CD4-positive, alpha-beta T cell treated with Interleukin-4 for 1 hour (primary cell): ENCODE measurements around the gene MAPK9.

Source experiments
- DNase-seq, 2 donors: peaks; one replicate each; pipeline ENCODE4 v3.0.0-alpha.2; 2020 to 2022

The MAPK9 gene

GRCh38 chr5:180291234-180291940 is 496 bp downstream of the MAPK9 start:
- no peak for DNase-seq

GRCh38 chr5:180290568-180291233 is 1.2 kb downstream of the MAPK9 start:
- no peak for DNase-seq

GRCh38 chr5:180289966-180290365 is 1.9 kb downstream of the MAPK9 start:
- DNase-seq = no peak

- DNase-seq = no peak
Observed at GRCh38 chr5:180289433-180289832, 2.5 kb downstream of the MAPK9 start.

- no peak for DNase-seq
Observed at GRCh38 chr5:180287868-180288267, 4.0 kb downstream of the MAPK9 start.

- DNase-seq = no peak
Observed at GRCh38 chr5:180287404-180287803, 4.5 kb downstream of the MAPK9 start.

GRCh38 chr5:180284149-180284548 is 7.7 kb downstream of the MAPK9 start:
- DNase-seq = no peak

GRCh38 chr5:180283026-180283615 is 8.8 kb downstream of the MAPK9 start:
- DNase-seq = no peak

- no peak for DNase-seq
Observed at GRCh38 chr5:180282281-180282680, 9.6 kb downstream of the MAPK9 start.

GRCh38 chr5:180281706-180282105 is 10.2 kb downstream of the MAPK9 start:
- no peak for DNase-seq

GRCh38 chr5:180274695-180275094 is 17.2 kb downstream of the MAPK9 start:
- no peak for DNase-seq

GRCh38 chr5:180271221-180271620 is 20.7 kb downstream of the MAPK9 start:
- DNase-seq = no peak

- no peak for DNase-seq
Observed at GRCh38 chr5:180259260-180259611, 32.6 kb downstream of the MAPK9 start.

- DNase-seq = no peak
Observed at GRCh38 chr5:180253036-180253824, 38.7 kb downstream of the MAPK9 start.

- DNase-seq = no peak
Observed at GRCh38 chr5:180251887-180252286, 40.0 kb downstream of the MAPK9 start.

GRCh38 chr5:180251141-180251540 is 40.7 kb downstream of the MAPK9 start:
- no peak for DNase-seq

GRCh38 chr5:180250329-180250728 is 41.6 kb downstream of the MAPK9 start:
- no peak for DNase-seq

GRCh38 chr5:180241600-180241999 is 50.3 kb downstream of the MAPK9 start:
- no peak for DNase-seq

- DNase-seq = no peak
Observed at GRCh38 chr5:180238631-180239030, 53.3 kb downstream of the MAPK9 start.

GRCh38 chr5:180235846-180236245 is 56.0 kb downstream of the MAPK9 start:
- no peak for DNase-seq

- DNase-seq = no peak
Observed at GRCh38 chr5:180235077-180235476, 56.8 kb downstream of the MAPK9 start.

- no peak for DNase-seq
Observed at GRCh38 chr5:180234271-180234670, 57.6 kb downstream of the MAPK9 start.

GRCh38 chr5:180233729-180234128 is 58.2 kb downstream of the MAPK9 start:
- no peak for DNase-seq

- DNase-seq = no peak
Observed at GRCh38 chr5:180230017-180230416, 61.9 kb downstream of the MAPK9 start.
